Skeletal muscle satellite cell (primary cell): ENCODE data around the gene UGT2A3.
"Not testable (repeated sequence)": the region's sequence is repeated elsewhere in the genome, so short reads cannot be mapped to it uniquely, and the experiment has no call there.

ENCODE experiments used
- H3K27me3 ChIP-seq: 2 replicates; pipeline ENCODE4 v1.7.0; 2013; ENCODE audit warnings: low read length; ENCODE audit not compliant: control insufficient read depth, insufficient read depth
- H3K36me3 ChIP-seq: 2 replicates; pipeline ENCODE4 v1.7.0; 2013; ENCODE audit warnings: mild to moderate bottlenecking, control low read depth, low read length; ENCODE audit not compliant: insufficient read depth
- H3K4me1 ChIP-seq: 2 replicates; pipeline ENCODE4 v1.7.0; 2013; ENCODE audit warnings: low read length; ENCODE audit not compliant: control insufficient read depth, insufficient read depth
- H3K4me2 ChIP-seq: 2 replicates; pipeline ENCODE4 v1.7.0; 2013; ENCODE audit warnings: mild to moderate bottlenecking, low read length
- H3K4me3 ChIP-seq: 2 replicates; pipeline ENCODE4 v1.7.0; 2013; ENCODE audit warnings: low read length
- H3K9ac ChIP-seq: 2 replicates; pipeline ENCODE4 v1.7.0; 2013; ENCODE audit warnings: mild to moderate bottlenecking, low read depth, low read length, moderate library complexity
- H3K9me3 ChIP-seq: replicated peaks from 2 replicates; pipeline ENCODE4 v1.7.0; 2013; ENCODE audit warnings: mild to moderate bottlenecking, control low read depth, low read length

UGT2A3 gene

GRCh38 chr4:68953056-68953596, 1.5 kb upstream of the UGT2A3 start:
- H3K9ac ChIP-seq, result no peak overlapping the region
- H3K4me1 ChIP-seq, result no peaks in the 10 kb centered on the region
- H3K36me3 ChIP-seq, result no peaks in the 10 kb centered on the region
- H3K9me3 ChIP-seq, result no peaks in the 10 kb centered on the region
- H3K27me3 ChIP-seq, result no peaks in the 10 kb centered on the region
- H3K4me2 ChIP-seq, result no peak overlapping the region
- H3K4me3 ChIP-seq, result no peak overlapping the region

GRCh38 chr4:68951806-68952585, 392 bp upstream of the UGT2A3 start:
- H3K9me3 ChIP-seq, result no peaks in the 10 kb centered on the region
- H3K4me3 ChIP-seq, result no peak overlapping the region
- H3K36me3 ChIP-seq, result no peaks in the 10 kb centered on the region

GRCh38 chr4:68950033-68950432, 1.6 kb downstream of the UGT2A3 start:
- no peaks in the 10 kb centered on the region for H3K4me1 ChIP-seq
- H3K9me3 ChIP-seq, result no peaks in the 10 kb centered on the region
- H3K36me3 ChIP-seq, result no peaks in the 10 kb centered on the region
- H3K4me2 ChIP-seq, result no peak overlapping the region
- no peaks in the 10 kb centered on the region for H3K27me3 ChIP-seq
- no peak overlapping the region for H3K9ac ChIP-seq
- H3K4me3 ChIP-seq, result no peak overlapping the region

More at GRCh38 chr4:68951806-68952585, 392 bp upstream of the UGT2A3 start:
- Histone ChIP-seq H3K4me2 (no peak overlapping the region), H3K4me1 (no peaks in the 10 kb centered on the region), H3K27me3 (no peaks in the 10 kb centered on the region), H3K9ac (no peak overlapping the region)

GRCh38 chr4:68948985-68949384, 2.6 kb downstream of the UGT2A3 start:
- H3K4me2 ChIP-seq, result no peak overlapping the region
- no peak overlapping the region for H3K4me3 ChIP-seq
- H3K4me1 ChIP-seq, result no peaks in the 10 kb centered on the region

GRCh38 chr4:68948044-68948743, 3.4 kb downstream of the UGT2A3 start:
- Histone ChIP-seq H3K27me3 (no peaks in the 10 kb centered on the region), H3K36me3 (no peaks in the 10 kb centered on the region), H3K9ac (no peak overlapping the region), H3K4me1 (no peaks in the 10 kb centered on the region), H3K4me3 (no peak overlapping the region), H3K4me2 (no peak overlapping the region), H3K9me3 (no peaks in the 10 kb centered on the region)

More at GRCh38 chr4:68948985-68949384, 2.6 kb downstream of the UGT2A3 start:
- H3K9me3 ChIP-seq, result no peaks in the 10 kb centered on the region
- H3K27me3 ChIP-seq, result no peaks in the 10 kb centered on the region
- H3K36me3 ChIP-seq, result no peaks in the 10 kb centered on the region
- no peak overlapping the region for H3K9ac ChIP-seq

- no peak overlapping the region for H3K9ac ChIP-seq
- no peaks in the 10 kb centered on the region for H3K36me3 ChIP-seq
- H3K4me3 ChIP-seq, result no peak overlapping the region
- H3K9me3 ChIP-seq, result no peaks in the 10 kb centered on the region
- H3K4me1 ChIP-seq, result no peaks in the 10 kb centered on the region
- H3K27me3 ChIP-seq, result no peaks in the 10 kb centered on the region
- H3K4me2 ChIP-seq, result no peak overlapping the region
These were observed 22.4 kb downstream of the UGT2A3 start for GRCh38 chr4:68929076-68929737.

- no peaks in the 10 kb centered on the region for H3K27me3 ChIP-seq
These were observed 24.4 kb downstream of the UGT2A3 start for GRCh38 chr4:68927165-68927564.

GRCh38 chr4:68922202-68922601, 29.4 kb downstream of the UGT2A3 start:
- H3K36me3 ChIP-seq, H3K9ac ChIP-seq, H3K4me2 ChIP-seq, H3K9me3 ChIP-seq, H3K4me1 ChIP-seq, H3K27me3 ChIP-seq, H3K4me3 ChIP-seq: not testable (repeated sequence)

More at GRCh38 chr4:68927165-68927564, 24.4 kb downstream of the UGT2A3 start:
- H3K4me3 ChIP-seq, result no peak overlapping the region
- H3K4me1 ChIP-seq, result no peaks in the 10 kb centered on the region
- no peak overlapping the region for H3K9ac ChIP-seq
- H3K36me3 ChIP-seq, result no peaks in the 10 kb centered on the region
- H3K9me3 ChIP-seq, result no peaks in the 10 kb centered on the region
- peak overlapping the region; percentile 55 for H3K4me2 ChIP-seq

GRCh38 chr4:68921051-68921450, 30.6 kb downstream of the UGT2A3 start:
- no peaks in the 10 kb centered on the region for H3K9me3 ChIP-seq
- no peak overlapping the region for H3K4me3 ChIP-seq
- no peak overlapping the region for H3K9ac ChIP-seq
- H3K4me2 ChIP-seq, result no peak overlapping the region
- no peaks in the 10 kb centered on the region for H3K36me3 ChIP-seq
- H3K4me1 ChIP-seq, result no peaks in the 10 kb centered on the region
- no peaks in the 10 kb centered on the region for H3K27me3 ChIP-seq

GRCh38 chr4:68917016-68917415, 34.6 kb downstream of the UGT2A3 start:
- H3K36me3 ChIP-seq, result no peaks in the 10 kb centered on the region
- H3K9ac ChIP-seq, result no peak overlapping the region
- H3K4me1 ChIP-seq, result no peaks in the 10 kb centered on the region
- H3K4me2 ChIP-seq, result no peak overlapping the region
- H3K4me3 ChIP-seq, result no peak overlapping the region
- no peaks in the 10 kb centered on the region for H3K27me3 ChIP-seq
- no peaks in the 10 kb centered on the region for H3K9me3 ChIP-seq

- Histone ChIP-seq H3K9me3 (no peaks in the 10 kb centered on the region), H3K9ac (no peak overlapping the region), H3K4me3 (no peak overlapping the region), H3K27me3 (no peaks in the 10 kb centered on the region), H3K4me2 (no peak overlapping the region), H3K4me1 (no peaks in the 10 kb centered on the region), H3K36me3 (no peaks in the 10 kb centered on the region)
These were observed 38.8 kb downstream of the UGT2A3 start for GRCh38 chr4:68912807-68913206.
